Astrocyte (in vitro differentiated cells and primary cell): Measurements from ENCODE around the gene MEPCE. TPM values are rescaled to one million over a fixed set of nuclear protein-coding genes. Genes with fewer than 3 reads are reported as not detected.

Source experiments
- DNase-seq: peaks from one replicate; pipeline ENCODE4 v3.0.0-alpha.2; 2010; ENCODE audit warnings: low read depth
- FAIRE-seq: peaks from 2 replicates; lab custom pipeline; 2011; peaks lifted over from hg19 to GRCh38; lab: Jason Lieb, UNC
- H2AFZ ChIP-seq: 2 replicates; pipeline ENCODE4 v1.6.0; 2012; ENCODE audit warnings: low read depth, low read length, inconsistent platforms
- H3K27ac ChIP-seq: 2 replicates; pipeline ENCODE4 v1.5.1; 2011; ENCODE audit warnings: low read depth, low read length, inconsistent platforms
- H3K27me3 ChIP-seq: 2 replicates; pipeline ENCODE4 v1.6.0; 2011; ENCODE audit warnings: low read length, inconsistent platforms; ENCODE audit not compliant: insufficient read depth
- H3K36me3 ChIP-seq: 2 replicates; pipeline ENCODE4 v1.5.1; 2011; ENCODE audit warnings: low read length, inconsistent platforms; ENCODE audit not compliant: insufficient read depth
- H3K4me1 ChIP-seq: 2 replicates; pipeline ENCODE4 v1.5.1; 2011; ENCODE audit warnings: low read length, inconsistent platforms; ENCODE audit not compliant: insufficient read depth
- H3K4me2 ChIP-seq: 2 replicates; pipeline ENCODE4 v1.6.0; 2012; ENCODE audit warnings: low read length, inconsistent platforms
- H3K4me3 ChIP-seq: 2 replicates; pipeline ENCODE4 v1.5.1; 2011; ENCODE audit warnings: low read depth, mild to moderate bottlenecking, low read length, inconsistent platforms; ENCODE audit not compliant: insufficient read depth
- H3K79me2 ChIP-seq: 2 replicates; pipeline ENCODE4 v1.6.0; 2012; ENCODE audit warnings: mild to moderate bottlenecking, low read length, inconsistent platforms; ENCODE audit not compliant: insufficient read depth
- H3K9ac ChIP-seq: 2 replicates; pipeline ENCODE4 v1.6.0; 2012; ENCODE audit warnings: mild to moderate bottlenecking, low read length, inconsistent platforms
- H3K9me3 ChIP-seq: 2 replicates; pipeline ENCODE4 v1.5.1; 2012; ENCODE audit warnings: low read depth, mild to moderate bottlenecking, low read length, inconsistent platforms; ENCODE audit not compliant: insufficient read depth
- H4K20me1 ChIP-seq: 2 replicates; pipeline ENCODE4 v1.6.0; 2012; ENCODE audit warnings: low read length, inconsistent platforms; ENCODE audit not compliant: insufficient read depth
- H3K27ac Mint-ChIP-seq: one replicate; pipeline ENCODE4 v1.8.0; 2021; ENCODE audit warnings: mild to moderate bottlenecking, mixed read lengths; ENCODE audit not compliant: unreplicated experiment
- H3K27me3 Mint-ChIP-seq: one replicate; pipeline ENCODE4 v1.8.0; 2021; ENCODE audit warnings: low read depth, mixed read lengths; ENCODE audit not compliant: unreplicated experiment
- H3K36me3 Mint-ChIP-seq: one replicate; pipeline ENCODE4 v1.8.0; 2021; ENCODE audit warnings: low read depth, mixed read lengths; ENCODE audit not compliant: unreplicated experiment
- H3K4me1 Mint-ChIP-seq: one replicate; pipeline ENCODE4 v1.8.0; 2021; ENCODE audit warnings: low read depth, mixed read lengths; ENCODE audit not compliant: unreplicated experiment
- H3K4me3 Mint-ChIP-seq: one replicate; pipeline ENCODE4 v1.8.0; 2021; ENCODE audit warnings: mild to moderate bottlenecking, moderate library complexity, mixed read lengths; ENCODE audit not compliant: unreplicated experiment
- H3K9me3 Mint-ChIP-seq: one replicate; pipeline ENCODE4 v1.8.0; 2021; ENCODE audit warnings: mild to moderate bottlenecking, mixed read lengths; ENCODE audit not compliant: unreplicated experiment
- CTCF ChIP-seq: IDR thresholded peaks from 2 replicates; pipeline ENCODE4 v1.5.1; 2011; ENCODE audit warnings: low read depth, mild to moderate bottlenecking, inconsistent platforms, low read length, moderate library complexity; ENCODE audit not compliant: insufficient read depth
- EZH2 ChIP-seq: IDR thresholded peaks from 2 replicates; pipeline ENCODE4 v1.6.1; 2012; ENCODE audit warnings: mild to moderate bottlenecking, low read length, inconsistent platforms; ENCODE audit not compliant: insufficient read depth
- total RNA-seq: library from RNA; stranded (reverse); gene quantifications from 2 replicates; pipeline ENCODE4 v1.2.1, GENCODE V29; 2021

Gene MEPCE
- total RNA-seq, 1 donor from 2014 or later = 20.2 TPM

- Mint-ChIP-seq H3K36me3 (peaks cover 7% of the 10 kb centered on the region), H3K27ac (peak overlapping the region; percentile 100), H3K9me3 (no peaks in the 10 kb centered on the region), H3K4me1 (peaks cover 11% of the 10 kb centered on the region), H3K27me3 (no peaks in the 10 kb centered on the region), H3K4me3 (peak overlapping the region; percentile 96)
- Histone ChIP-seq H3K79me2 (peaks cover 43% of the 10 kb centered on the region), H3K36me3 (peaks cover 15% of the 10 kb centered on the region), H3K4me2 (peak overlapping the region; percentile 87), H3K4me3 (peak overlapping the region; percentile 81), H3K27ac (peak overlapping the region; percentile 98), H2AFZ (peak overlapping the region; percentile 82), H4K20me1 (peaks cover 32% of the 10 kb centered on the region), H3K9ac (peak overlapping the region; percentile 96), H3K4me1 (peaks cover 15% of the 10 kb centered on the region), H3K9me3 (no peaks in the 10 kb centered on the region), H3K27me3 (no peaks in the 10 kb centered on the region)
- FAIRE-seq (no peak), DNase-seq (peak; percentile 96)
- TF ChIP-seq EZH2 (no peak), CTCF (no peak)
Measured at GRCh38 chr7:100428967-100429636, 529 bp upstream of the MEPCE start.

GRCh38 chr7:100430493-100431285 is 1.1 kb downstream of the MEPCE start:
- peak overlapping the region; percentile 96 for H3K9ac ChIP-seq
- peak overlapping the region; percentile 84 for H3K27ac Mint-ChIP-seq
- peaks cover 10% of the 10 kb centered on the region for H3K36me3 Mint-ChIP-seq
- FAIRE-seq (no peak), DNase-seq (no peak)
- H3K27ac ChIP-seq = peak overlapping the region; percentile 98
- H3K9me3 Mint-ChIP-seq = no peaks in the 10 kb centered on the region
- H3K4me2 ChIP-seq = peak overlapping the region; percentile 87
- H3K9me3 ChIP-seq = no peaks in the 10 kb centered on the region
- H3K4me1 ChIP-seq = peaks cover 22% of the 10 kb centered on the region
- H3K4me3 ChIP-seq = peak overlapping the region; percentile 81
- H3K4me1 Mint-ChIP-seq = peaks cover 17% of the 10 kb centered on the region
- no peaks in the 10 kb centered on the region for H3K27me3 ChIP-seq
- peak overlapping the region; percentile 85 for H3K4me3 Mint-ChIP-seq
- H2AFZ ChIP-seq = no peak overlapping the region
- peaks cover 58% of the 10 kb centered on the region for H3K79me2 ChIP-seq
- H3K36me3 ChIP-seq = peaks cover 22% of the 10 kb centered on the region
- no peak for TF ChIP-seq CTCF
- H4K20me1 ChIP-seq = peaks cover 44% of the 10 kb centered on the region
- no peaks in the 10 kb centered on the region for H3K27me3 Mint-ChIP-seq
